GM19438 (cell line): Measurements from ENCODE around the gene OR52N5.

Experiments
- ATAC-seq: cut with Tn5 transposase; IDR thresholded peaks from one replicate; pipeline ENCODE4 v1.9.1; 2021; ENCODE audit warnings: low read depth; ENCODE audit not compliant: unreplicated experiment

OR52N5 gene

GRCh38 chr11:5726351-5726750, 56.8 kb downstream of the OR52N5 start:
- ATAC-seq = no peak
